ENCODE measurements around the gene ADK.

GRCh38 chr10:74541375-74541774, 390.4 kb downstream of the ADK start:
- TF ChIP-seq, protein P1, sequence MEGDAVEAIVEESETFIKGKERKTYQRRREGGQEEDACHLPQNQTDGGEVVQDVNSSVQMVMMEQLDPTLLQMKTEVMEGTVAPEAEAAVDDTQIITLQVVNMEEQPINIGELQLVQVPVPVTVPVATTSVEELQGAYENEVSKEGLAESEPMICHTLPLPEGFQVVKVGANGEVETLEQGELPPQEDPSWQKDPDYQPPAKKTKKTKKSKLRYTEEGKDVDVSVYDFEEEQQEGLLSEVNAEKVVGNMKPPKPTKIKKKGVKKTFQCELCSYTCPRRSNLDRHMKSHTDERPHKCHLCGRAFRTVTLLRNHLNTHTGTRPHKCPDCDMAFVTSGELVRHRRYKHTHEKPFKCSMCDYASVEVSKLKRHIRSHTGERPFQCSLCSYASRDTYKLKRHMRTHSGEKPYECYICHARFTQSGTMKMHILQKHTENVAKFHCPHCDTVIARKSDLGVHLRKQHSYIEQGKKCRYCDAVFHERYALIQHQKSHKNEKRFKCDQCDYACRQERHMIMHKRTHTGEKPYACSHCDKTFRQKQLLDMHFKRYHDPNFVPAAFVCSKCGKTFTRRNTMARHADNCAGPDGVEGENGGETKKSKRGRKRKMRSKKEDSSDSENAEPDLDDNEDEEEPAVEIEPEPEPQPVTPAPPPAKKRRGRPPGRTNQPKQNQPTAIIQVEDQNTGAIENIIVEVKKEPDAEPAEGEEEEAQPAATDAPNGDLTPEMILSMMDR (conservative IDR thresholded peaks at IDR 0.05): no peak
- no peak for TF ChIP-seq ZFX (IDR thresholded peaks at IDR 0.05)
